ENCODE results near the gene TAP2.
"Not testable (repeated sequence)": the region's sequence is repeated elsewhere in the genome, so short reads cannot be mapped to it uniquely, and the experiment has no call there.

TAP2 gene

DNA sequence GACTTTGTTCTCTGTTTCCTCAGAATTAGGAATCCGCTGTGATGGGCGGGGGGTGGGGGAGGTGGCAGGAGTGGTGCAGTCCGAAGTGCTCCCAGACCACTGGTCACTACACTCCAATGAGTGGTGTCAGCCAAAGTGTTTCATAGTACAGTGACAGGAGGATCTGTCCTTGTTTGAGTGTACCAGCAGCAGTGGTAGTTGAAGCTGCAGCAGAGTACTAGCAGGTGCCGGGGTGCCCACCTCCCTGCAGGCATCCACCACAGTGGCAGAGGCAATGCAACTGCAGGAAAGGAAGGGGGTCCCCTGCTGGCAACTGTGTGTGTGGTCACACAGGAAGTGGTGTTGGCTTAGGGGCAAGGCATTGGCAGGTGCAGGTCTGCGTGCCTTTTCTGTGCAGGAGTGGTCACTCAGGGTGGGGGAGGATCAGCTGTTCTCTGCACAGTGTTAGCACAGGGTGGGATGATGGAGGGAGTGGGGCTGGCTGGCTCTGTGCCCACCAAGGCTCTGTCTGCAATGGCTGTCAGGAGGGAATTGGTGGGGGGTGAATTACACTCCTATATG, 31.4 kb downstream of the TAP2 start:
- H3K4me3 ChIP-seq (ENCODE audit: low read depth, low read length), result no peak overlapping the region
- TF ChIP-seq, protein P1, sequence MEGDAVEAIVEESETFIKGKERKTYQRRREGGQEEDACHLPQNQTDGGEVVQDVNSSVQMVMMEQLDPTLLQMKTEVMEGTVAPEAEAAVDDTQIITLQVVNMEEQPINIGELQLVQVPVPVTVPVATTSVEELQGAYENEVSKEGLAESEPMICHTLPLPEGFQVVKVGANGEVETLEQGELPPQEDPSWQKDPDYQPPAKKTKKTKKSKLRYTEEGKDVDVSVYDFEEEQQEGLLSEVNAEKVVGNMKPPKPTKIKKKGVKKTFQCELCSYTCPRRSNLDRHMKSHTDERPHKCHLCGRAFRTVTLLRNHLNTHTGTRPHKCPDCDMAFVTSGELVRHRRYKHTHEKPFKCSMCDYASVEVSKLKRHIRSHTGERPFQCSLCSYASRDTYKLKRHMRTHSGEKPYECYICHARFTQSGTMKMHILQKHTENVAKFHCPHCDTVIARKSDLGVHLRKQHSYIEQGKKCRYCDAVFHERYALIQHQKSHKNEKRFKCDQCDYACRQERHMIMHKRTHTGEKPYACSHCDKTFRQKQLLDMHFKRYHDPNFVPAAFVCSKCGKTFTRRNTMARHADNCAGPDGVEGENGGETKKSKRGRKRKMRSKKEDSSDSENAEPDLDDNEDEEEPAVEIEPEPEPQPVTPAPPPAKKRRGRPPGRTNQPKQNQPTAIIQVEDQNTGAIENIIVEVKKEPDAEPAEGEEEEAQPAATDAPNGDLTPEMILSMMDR (IDR thresholded peaks at IDR 0.05; ENCODE audit: low read depth, low read length, missing control alignments), result no peak
- no peak for DNase-seq (ENCODE audit: low read depth)
- in situ Hi-C loops (cut with HindIII; ENCODE audit: low sequenced_read_pairs), result no loop called here

DNA sequence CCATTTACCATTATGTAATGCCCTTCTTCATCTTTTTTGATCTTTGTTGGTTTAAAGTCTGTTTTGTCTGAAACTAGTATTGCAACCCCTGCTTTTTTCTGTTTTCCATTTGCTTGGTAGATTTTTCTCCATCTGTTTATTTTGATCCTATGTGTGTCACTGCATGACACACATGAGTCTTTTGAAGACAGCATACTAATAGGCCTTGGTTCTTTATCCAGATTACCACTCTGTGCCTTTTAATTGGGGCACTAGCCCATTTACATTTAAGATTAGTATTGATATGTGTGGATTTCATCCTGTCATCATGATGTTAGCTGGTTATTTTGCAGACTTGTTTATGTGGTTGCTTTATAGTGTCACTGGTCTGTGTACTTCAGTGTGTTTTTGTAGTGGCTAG, 33.1 kb downstream of the TAP2 start:
- in situ Hi-C loops (cut with HindIII; ENCODE audit: low sequenced_read_pairs); H3K4me3 ChIP-seq (ENCODE audit: low read depth, low read length); DNase-seq (ENCODE audit: low read depth): not testable (repeated sequence)

DNA sequence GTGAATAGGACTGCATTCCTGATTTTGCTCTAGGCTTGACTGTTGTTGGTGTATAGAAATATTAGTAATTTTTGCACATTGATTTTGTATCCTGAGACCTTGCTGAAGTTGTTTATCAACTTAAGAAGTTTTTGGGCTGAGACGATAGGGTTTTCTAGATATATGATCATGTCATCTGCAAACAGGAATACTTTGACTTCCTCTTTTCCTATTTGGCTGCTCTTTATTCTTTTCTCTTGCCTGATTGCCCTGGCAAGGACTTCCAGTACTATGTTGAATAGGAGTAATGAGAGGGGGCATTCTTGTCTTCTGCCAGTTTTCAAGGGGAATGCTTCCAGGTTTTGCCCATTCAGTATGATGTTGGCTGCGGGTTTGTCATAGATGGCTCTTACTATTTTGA, 35.1 kb downstream of the TAP2 start:
- in situ Hi-C loops (cut with HindIII; ENCODE audit: low sequenced_read_pairs), result no loop called here

DNA sequence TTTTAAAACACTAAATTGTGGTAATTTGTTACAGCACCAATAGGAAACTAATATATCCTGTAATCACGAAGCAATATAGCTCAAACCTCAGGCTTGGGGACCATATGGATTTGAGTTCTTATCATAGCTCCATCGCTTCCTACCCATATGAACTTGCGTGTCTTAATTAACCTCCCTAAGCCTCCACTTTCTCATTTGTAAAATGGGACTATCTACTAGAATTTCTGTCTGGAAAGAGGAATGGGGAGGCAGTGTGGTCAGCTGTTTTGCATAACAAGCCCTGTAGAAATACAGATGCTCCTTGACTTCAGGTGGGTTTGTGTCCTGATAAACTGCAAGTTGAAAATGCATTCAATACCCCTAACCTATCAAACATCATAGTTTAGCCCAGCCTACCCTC, 38.8 kb downstream of the TAP2 start:
- TF ChIP-seq, protein P1 (IDR thresholded peaks at IDR 0.05; ENCODE audit: low read depth, low read length, missing control alignments), result no peak
- H3K4me3 ChIP-seq (ENCODE audit: low read depth, low read length), result no peak overlapping the region
- no peak for DNase-seq (ENCODE audit: low read depth)
- in situ Hi-C loops (cut with HindIII; ENCODE audit: low sequenced_read_pairs), result no loop called here

More for the DNA sequence above, 35.1 kb downstream of the TAP2 start:
- no peak overlapping the region for H3K4me3 ChIP-seq (ENCODE audit: low read depth, low read length)
- no peak for DNase-seq (ENCODE audit: low read depth)
- TF ChIP-seq, protein P1 (IDR thresholded peaks at IDR 0.05; ENCODE audit: low read depth, low read length, missing control alignments), result no peak

DNA sequence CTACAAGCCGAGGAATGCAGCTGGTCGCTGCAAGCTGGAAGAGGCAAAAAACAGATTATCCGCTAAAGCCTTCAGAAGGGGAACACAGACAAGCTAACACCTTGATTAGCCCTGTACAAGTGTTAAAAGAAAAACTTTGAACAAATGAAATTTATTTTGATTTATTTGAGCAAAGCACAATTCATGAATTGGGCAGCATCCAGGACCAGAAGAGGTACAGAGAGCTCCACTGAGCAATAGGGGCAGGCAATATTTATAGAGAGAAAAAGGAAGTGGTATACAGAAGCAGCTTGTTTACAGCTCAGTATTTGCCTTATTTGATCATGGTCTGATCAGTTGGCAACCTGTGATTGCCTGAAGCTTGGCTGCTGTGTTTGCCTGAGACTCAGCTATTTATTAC, 39.4 kb downstream of the TAP2 start:
- TF ChIP-seq, protein P1 (IDR thresholded peaks at IDR 0.05; ENCODE audit: low read depth, low read length, missing control alignments), result no peak
- no peak overlapping the region for H3K4me3 ChIP-seq (ENCODE audit: low read depth, low read length)
- DNase-seq (ENCODE audit: low read depth), result no peak
- in situ Hi-C loops (cut with HindIII; ENCODE audit: low sequenced_read_pairs), result no loop called here

DNA sequence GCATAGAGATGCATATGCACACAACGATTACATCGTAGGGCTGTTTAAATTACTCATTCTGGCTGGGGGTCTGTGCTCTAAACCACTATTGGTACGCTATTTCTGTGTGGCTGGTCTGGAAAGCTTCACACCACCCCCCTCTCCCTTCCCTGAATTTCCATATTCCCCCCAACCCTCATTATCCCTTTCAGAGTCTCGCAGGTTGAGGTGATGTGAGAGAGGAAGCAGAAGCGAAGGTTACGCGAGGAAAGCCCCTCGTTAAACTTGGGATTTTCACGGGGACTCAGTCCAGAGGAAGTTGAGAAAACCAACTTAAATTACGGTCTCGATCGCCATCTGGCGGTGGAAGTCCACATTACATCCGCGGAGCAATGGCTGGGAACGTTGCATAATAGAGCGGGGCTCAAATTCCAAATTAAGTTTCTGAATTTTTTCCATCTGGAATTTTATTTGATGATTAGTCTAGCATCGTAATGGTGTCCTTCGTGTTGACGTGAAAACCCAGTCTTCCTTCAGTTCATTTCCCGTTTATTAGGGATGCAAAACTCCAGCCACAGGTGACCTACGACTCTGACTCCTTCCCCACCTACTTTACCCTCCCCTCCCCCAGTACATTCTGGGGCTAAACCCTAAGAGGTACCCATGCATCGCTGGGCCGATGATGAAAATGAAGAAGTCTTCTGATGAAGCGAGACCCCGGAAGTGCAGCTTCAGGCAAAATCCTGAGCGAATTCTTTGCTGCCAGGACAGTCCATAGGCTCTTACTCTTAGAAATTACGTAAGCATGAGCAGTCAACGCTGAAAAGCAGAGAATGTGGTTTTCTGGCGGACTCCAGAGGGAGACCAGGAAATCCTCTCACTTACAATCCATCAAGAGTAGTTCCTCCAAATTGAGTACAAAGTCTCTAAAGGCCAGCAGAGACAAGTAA, 41.4 kb downstream of the TAP2 start:
- peak overlapping the region; percentile 8 for H3K4me3 ChIP-seq (ENCODE audit: low read depth, low read length)
- TF ChIP-seq, protein P1 (IDR thresholded peaks at IDR 0.05; ENCODE audit: low read depth, low read length, missing control alignments), result peak; percentile 75
- DNase-seq (ENCODE audit: low read depth), result peak; percentile 45
- in situ Hi-C loops (cut with HindIII; ENCODE audit: low sequenced_read_pairs), result no loop called here

DNA sequence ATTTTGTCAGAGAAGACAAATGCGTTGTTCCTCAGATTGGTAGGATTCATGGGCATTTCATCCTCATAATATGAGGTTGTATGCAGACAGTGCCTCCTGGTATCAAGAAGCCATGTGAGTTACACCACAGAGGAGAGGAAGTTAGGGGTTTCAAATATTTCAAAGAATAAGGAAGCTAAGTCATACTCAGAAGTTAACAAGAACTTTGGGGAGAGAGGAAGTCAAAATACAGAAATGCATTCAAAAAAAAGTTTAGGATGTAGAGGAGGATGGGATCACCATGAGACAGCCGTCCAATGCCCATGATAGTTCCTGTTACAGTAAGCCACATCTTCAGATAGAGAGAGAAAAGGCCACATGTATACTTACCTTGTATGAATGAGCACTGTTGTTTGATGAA, 44.0 kb downstream of the TAP2 start:
- TF ChIP-seq, protein P1 (IDR thresholded peaks at IDR 0.05; ENCODE audit: low read depth, low read length, missing control alignments), result no peak
- in situ Hi-C loops (cut with HindIII; ENCODE audit: low sequenced_read_pairs), result no loop called here
- DNase-seq (ENCODE audit: low read depth), result no peak
- H3K4me3 ChIP-seq (ENCODE audit: low read depth, low read length), result no peak overlapping the region
